Epidermal melanocyte (primary cell): ENCODE data around the gene CALD1.

Experiments
- DNase-seq: peaks from one replicate; pipeline ENCODE4 v3.0.0; 2011; ENCODE audit warnings: low spot score; ENCODE audit not compliant: insufficient read length

The CALD1 gene

GRCh38 chr7:134758981-134759380 lies 20.5 kb upstream of the CALD1 start:
- no peak for DNase-seq

- no peak for DNase-seq
Observed at GRCh38 chr7:134761266-134761665, 18.2 kb upstream of the CALD1 start.

GRCh38 chr7:134763960-134764359 lies 15.5 kb upstream of the CALD1 start:
- no peak for DNase-seq

- DNase-seq, result no peak
Observed at GRCh38 chr7:134764365-134764764, 15.1 kb upstream of the CALD1 start.

GRCh38 chr7:134766779-134767519 lies 12.5 kb upstream of the CALD1 start:
- no peak for DNase-seq

- DNase-seq, result no peak
Observed at GRCh38 chr7:134767520-134768168, 11.8 kb upstream of the CALD1 start.

GRCh38 chr7:134768243-134768642 lies 11.2 kb upstream of the CALD1 start:
- DNase-seq, result no peak

GRCh38 chr7:134770676-134771075 lies 8.8 kb upstream of the CALD1 start:
- no peak for DNase-seq

GRCh38 chr7:134771111-134771510 lies 8.3 kb upstream of the CALD1 start:
- DNase-seq, result no peak

- DNase-seq, result no peak
Observed at GRCh38 chr7:134771889-134772288, 7.5 kb upstream of the CALD1 start.

- DNase-seq, result no peak
Observed at GRCh38 chr7:134772401-134772800, 7.0 kb upstream of the CALD1 start.

GRCh38 chr7:134773164-134773563 lies 6.3 kb upstream of the CALD1 start:
- DNase-seq, result no peak

- no peak for DNase-seq
Observed at GRCh38 chr7:134774119-134774518, 5.3 kb upstream of the CALD1 start.

- DNase-seq, result no peak
Observed at GRCh38 chr7:134777470-134777869, 2.0 kb upstream of the CALD1 start.

- no peak for DNase-seq
Observed at GRCh38 chr7:134777908-134778580, 1.4 kb upstream of the CALD1 start.

- DNase-seq, result no peak
Observed at GRCh38 chr7:134779741-134780065, 269 bp downstream of the CALD1 start.

GRCh38 chr7:134780166-134780828 lies 863 bp downstream of the CALD1 start:
- no peak for DNase-seq

GRCh38 chr7:134781171-134781570 lies 1.7 kb downstream of the CALD1 start:
- no peak for DNase-seq

- DNase-seq, result no peak
Observed at GRCh38 chr7:134782121-134782623, 2.7 kb downstream of the CALD1 start.

GRCh38 chr7:134783294-134784069 lies 4.0 kb downstream of the CALD1 start:
- DNase-seq, result no peak
